ENCODE data around the gene SORCS1. TPM values are rescaled to one million over a fixed set of nuclear protein-coding genes. Genes with fewer than 3 reads are reported as not detected.

The SORCS1 gene
- total and polyA plus RNA-seq, 2 experiments from 2014 or later = 45.6 to 73.0 TPM

DNA sequence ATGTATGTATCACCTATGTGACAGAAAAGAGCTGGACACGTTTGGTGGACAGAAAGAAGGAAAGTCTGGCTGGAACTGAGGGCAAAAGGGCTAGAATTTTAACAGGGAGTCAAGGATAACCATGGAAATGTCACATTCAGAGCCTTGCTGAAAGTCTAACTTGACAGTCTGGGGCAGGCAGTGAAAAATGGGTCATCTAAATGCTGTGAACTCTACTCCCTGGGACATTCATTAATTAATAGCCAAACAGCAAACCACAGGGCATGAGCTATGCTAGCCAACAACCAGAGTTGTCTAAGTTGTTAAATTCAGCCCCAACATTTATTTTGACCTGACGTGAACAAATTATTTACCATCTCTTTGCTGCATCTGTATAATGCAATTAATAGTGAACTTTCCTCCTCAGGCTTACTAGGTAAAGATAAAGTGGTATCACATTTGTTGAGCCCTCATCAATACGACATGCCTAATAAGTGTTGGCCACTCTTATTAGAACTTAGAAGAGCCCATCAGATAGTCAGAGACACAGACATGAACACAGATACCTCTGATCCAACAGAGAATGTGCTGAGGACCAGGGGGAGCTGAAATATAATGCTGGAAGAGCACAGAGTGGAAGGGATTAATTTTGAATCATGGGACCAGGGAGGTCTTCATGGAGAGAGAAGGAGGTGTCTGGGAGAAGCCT is 109.9 kb downstream of the SORCS1 start:
- H3K4me1 ChIP-seq (ENCODE audit: low read depth) = peaks cover 56% of the 10 kb centered on the region
- no peaks in the 10 kb centered on the region for H3K9me3 ChIP-seq (ENCODE audit: low read depth)
- no peaks in the 10 kb centered on the region for H3K36me3 ChIP-seq
- H3K27ac ChIP-seq = no peak overlapping the region
- no peak for DNase-seq (ENCODE audit: low read depth in 1 of 2, low spot score in 1 of 2)
- no peak overlapping the region for H3K4me3 ChIP-seq
- TF ChIP-seq, protein P1, sequence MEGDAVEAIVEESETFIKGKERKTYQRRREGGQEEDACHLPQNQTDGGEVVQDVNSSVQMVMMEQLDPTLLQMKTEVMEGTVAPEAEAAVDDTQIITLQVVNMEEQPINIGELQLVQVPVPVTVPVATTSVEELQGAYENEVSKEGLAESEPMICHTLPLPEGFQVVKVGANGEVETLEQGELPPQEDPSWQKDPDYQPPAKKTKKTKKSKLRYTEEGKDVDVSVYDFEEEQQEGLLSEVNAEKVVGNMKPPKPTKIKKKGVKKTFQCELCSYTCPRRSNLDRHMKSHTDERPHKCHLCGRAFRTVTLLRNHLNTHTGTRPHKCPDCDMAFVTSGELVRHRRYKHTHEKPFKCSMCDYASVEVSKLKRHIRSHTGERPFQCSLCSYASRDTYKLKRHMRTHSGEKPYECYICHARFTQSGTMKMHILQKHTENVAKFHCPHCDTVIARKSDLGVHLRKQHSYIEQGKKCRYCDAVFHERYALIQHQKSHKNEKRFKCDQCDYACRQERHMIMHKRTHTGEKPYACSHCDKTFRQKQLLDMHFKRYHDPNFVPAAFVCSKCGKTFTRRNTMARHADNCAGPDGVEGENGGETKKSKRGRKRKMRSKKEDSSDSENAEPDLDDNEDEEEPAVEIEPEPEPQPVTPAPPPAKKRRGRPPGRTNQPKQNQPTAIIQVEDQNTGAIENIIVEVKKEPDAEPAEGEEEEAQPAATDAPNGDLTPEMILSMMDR (IDR thresholded peaks at IDR 0.05; ENCODE audit: low read depth, low read length) = no peak
- no peaks in the 10 kb centered on the region for H3K27me3 ChIP-seq

DNA sequence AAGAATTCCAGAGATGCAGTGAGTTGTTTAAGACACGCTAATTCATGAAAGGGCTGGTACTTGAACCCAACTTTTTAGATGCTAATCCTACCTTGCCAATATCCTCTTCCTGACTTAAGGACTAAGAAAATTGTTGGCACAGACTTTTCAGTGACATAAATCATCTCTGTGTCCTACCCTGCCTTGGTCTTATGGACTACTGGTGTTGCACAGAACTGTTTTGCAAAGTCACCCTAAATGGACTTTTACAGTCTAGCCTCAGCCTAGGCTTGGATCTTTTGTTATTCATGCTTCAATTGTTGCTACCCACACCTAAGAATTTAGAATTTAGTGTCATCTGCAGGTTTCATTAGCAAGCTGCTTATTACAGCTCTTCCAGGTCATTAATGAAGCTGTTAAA is 112.7 kb downstream of the SORCS1 start:
- H3K27me3 ChIP-seq = no peaks in the 10 kb centered on the region
- no peak for DNase-seq (ENCODE audit: low read depth in 1 of 2, low spot score in 1 of 2)
- TF ChIP-seq, protein P1 (IDR thresholded peaks at IDR 0.05; ENCODE audit: low read depth, low read length) = no peak

DNA sequence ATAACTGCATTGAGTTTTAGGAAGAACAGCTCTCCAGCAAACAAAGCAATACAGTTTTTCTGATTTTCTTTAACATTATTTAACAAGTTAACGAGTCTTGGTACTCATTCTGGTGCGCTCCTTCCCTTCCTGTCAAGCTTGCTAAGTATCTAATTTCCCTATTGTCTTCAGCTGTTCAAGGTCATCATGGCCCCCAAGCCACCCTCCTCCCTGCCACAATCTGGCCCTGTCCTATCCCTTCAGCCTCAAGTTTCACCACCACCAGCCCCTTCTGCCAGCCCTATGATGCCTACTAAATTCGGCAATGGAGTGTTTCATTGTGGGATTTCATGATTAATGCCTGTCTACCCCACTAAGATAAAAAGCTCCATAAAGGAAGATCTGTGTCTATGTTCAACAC is 121.0 kb downstream of the SORCS1 start:
- Histone ChIP-seq H3K4me1 (ENCODE audit: low read depth) (peaks cover 15% of the 10 kb centered on the region), H3K36me3 (no peaks in the 10 kb centered on the region), H3K4me3 (no peak overlapping the region), H3K27me3 (no peaks in the 10 kb centered on the region), H3K27ac (no peak overlapping the region), H3K9me3 (ENCODE audit: low read depth) (no peaks in the 10 kb centered on the region)
- no peak for DNase-seq (ENCODE audit: low read depth in 1 of 2, low spot score in 1 of 2)
- TF ChIP-seq, protein P1 (IDR thresholded peaks at IDR 0.05; ENCODE audit: low read depth, low read length) = no peak

More for the DNA sequence above, 112.7 kb downstream of the SORCS1 start:
- Histone ChIP-seq H3K4me1 (ENCODE audit: low read depth) (peaks cover 31% of the 10 kb centered on the region), H3K9me3 (ENCODE audit: low read depth) (no peaks in the 10 kb centered on the region), H3K27ac (no peak overlapping the region), H3K36me3 (no peaks in the 10 kb centered on the region), H3K4me3 (no peak overlapping the region)

DNA sequence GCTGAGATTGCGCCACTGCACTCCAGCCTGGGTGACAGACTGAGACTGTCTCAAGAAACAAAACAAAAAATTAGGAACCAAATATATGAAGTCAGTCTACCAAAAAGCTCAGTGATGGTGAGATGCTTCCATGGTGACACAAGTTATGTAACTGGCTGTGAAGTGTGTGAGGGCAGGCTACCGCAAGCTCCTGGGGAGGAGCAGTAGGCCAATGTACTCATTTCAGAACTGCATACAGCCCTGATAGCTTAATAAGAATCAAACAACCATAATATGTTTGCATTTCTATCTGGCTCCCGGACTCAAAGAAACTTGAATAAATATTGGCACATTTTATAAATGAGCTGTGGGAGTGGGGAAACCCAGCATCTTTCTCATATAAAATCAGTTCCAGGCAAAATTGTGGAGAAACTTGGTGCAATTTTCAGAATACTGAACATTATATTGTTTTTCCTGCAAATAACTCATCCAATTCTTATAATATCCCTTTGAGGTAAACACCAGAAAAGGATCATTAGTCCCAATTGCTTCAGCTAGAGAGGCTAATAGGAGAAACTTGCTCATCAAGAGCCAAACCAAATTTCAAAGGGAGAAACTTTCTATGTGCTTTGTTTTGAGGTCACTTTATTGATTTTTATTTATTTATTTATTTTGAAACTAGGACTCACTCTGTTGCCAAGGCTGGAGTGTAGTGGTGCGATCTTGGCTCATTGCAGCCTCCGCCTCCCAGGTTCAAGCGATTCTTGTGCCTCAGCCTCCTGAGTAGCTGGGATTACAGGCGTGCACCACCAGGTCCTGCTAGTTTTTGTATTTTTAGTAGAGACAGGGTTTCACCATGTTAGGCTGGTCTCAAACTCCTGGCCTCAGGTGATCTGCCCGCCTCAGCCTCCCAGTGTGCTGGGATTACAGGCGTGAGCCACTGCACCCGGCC is 127.0 kb downstream of the SORCS1 start:
- H3K9me3 ChIP-seq (ENCODE audit: low read depth) = no peaks in the 10 kb centered on the region
- H3K27me3 ChIP-seq = no peaks in the 10 kb centered on the region
- H3K36me3 ChIP-seq = no peaks in the 10 kb centered on the region
- TF ChIP-seq, protein P1 (IDR thresholded peaks at IDR 0.05; ENCODE audit: low read depth, low read length) = no peak
- H3K4me3 ChIP-seq = no peak overlapping the region
- DNase-seq (ENCODE audit: low read depth in 1 of 2, low spot score in 1 of 2) = no peak
- H3K27ac ChIP-seq = no peak overlapping the region
- peaks cover 24% of the 10 kb centered on the region for H3K4me1 ChIP-seq (ENCODE audit: low read depth)

DNA sequence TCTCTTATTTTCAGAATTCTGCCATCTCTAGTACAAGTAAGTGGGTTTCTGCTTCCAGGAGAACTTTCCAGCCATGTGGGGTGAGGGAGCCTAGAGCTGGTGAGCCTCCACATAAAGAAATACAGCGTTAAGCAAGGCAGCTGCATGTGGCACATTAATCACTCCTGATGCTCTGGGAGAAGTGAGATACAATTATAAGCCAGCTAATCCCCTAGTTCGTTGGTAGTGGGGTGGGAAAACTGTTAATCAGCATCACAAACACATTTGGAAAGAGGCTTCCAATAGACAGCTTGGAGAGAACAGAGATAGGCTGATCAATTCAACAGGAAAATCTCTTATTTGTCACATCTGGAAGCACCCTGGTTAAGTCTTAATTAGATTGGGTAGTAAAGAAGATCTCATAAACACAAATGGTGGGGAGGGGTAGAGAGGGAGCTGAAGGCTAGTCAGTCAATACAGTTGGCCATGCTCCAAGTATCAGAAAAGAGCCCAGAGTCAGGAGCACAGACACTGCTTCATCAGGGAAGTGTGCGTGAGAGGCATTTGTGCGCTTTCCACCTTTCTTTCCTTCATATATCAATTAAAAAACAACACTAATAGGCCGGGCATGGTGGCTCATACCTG is 130.6 kb downstream of the SORCS1 start:
- H3K4me3 ChIP-seq = no peak overlapping the region
- H3K4me1 ChIP-seq (ENCODE audit: low read depth) = peaks cover 38% of the 10 kb centered on the region
- H3K36me3 ChIP-seq = no peaks in the 10 kb centered on the region
- TF ChIP-seq, protein P1 (IDR thresholded peaks at IDR 0.05; ENCODE audit: low read depth, low read length) = no peak
- no peaks in the 10 kb centered on the region for H3K27me3 ChIP-seq
- DNase-seq (ENCODE audit: low read depth in 1 of 2, low spot score in 1 of 2) = no peak
- no peak overlapping the region for H3K27ac ChIP-seq
- H3K9me3 ChIP-seq (ENCODE audit: low read depth) = no peaks in the 10 kb centered on the region
